ENCODE data around the gene VPS13D.

VPS13D gene

GRCh38 chr1:12229386-12229834 is 420 bp upstream of the VPS13D start:
- H3K9me3 ChIP-seq, result no peaks in the 10 kb centered on the region
- H3K36me3 ChIP-seq (replicated peaks), result peaks cover 8% of the 10 kb centered on the region
- no peaks in the 10 kb centered on the region for H3K27me3 ChIP-seq (ENCODE audit: low read depth)
- no peak for DNase-seq (ENCODE audit: low spot score in 2 of 2)
- peak overlapping the region; percentile 18 for H3K4me3 ChIP-seq
- peaks cover 3% of the 10 kb centered on the region for H3K4me1 ChIP-seq
- in situ Hi-C loops (cut with MboI; ENCODE audit: low sequenced_read_pairs), result no loop called here

- in situ Hi-C loops (cut with MboI; ENCODE audit: low sequenced_read_pairs), result no loop called here
- DNase-seq (ENCODE audit: low spot score in 2 of 2), result peak in 1 of 2 experiments; percentile 35
- no peaks in the 10 kb centered on the region for H3K9me3 ChIP-seq
- peaks cover 3% of the 10 kb centered on the region for H3K4me1 ChIP-seq
- no peaks in the 10 kb centered on the region for H3K27me3 ChIP-seq (ENCODE audit: low read depth)
- H3K36me3 ChIP-seq (replicated peaks), result peaks cover 15% of the 10 kb centered on the region
- peak overlapping the region; percentile 85 for H3K4me3 ChIP-seq
Observed at GRCh38 chr1:12230549-12231275, 882 bp downstream of the VPS13D start.

GRCh38 chr1:12231276-12231595 is 1.4 kb downstream of the VPS13D start:
- DNase-seq (ENCODE audit: low spot score in 2 of 2), result no peak
- no peaks in the 10 kb centered on the region for H3K9me3 ChIP-seq
- H3K36me3 ChIP-seq (replicated peaks), result peaks cover 15% of the 10 kb centered on the region
- in situ Hi-C loops (cut with MboI; ENCODE audit: low sequenced_read_pairs), result no loop called here
- H3K4me3 ChIP-seq, result peak overlapping the region; percentile 85
- peaks cover 3% of the 10 kb centered on the region for H3K4me1 ChIP-seq
- H3K27me3 ChIP-seq (ENCODE audit: low read depth), result no peaks in the 10 kb centered on the region

GRCh38 chr1:12232221-12232620 is 2.4 kb downstream of the VPS13D start:
- Histone ChIP-seq H3K36me3 (replicated peaks) (peaks cover 15% of the 10 kb centered on the region), H3K27me3 (ENCODE audit: low read depth) (no peaks in the 10 kb centered on the region), H3K9me3 (no peaks in the 10 kb centered on the region), H3K4me3 (no peak overlapping the region), H3K4me1 (peaks cover 3% of the 10 kb centered on the region)
- in situ Hi-C loops (cut with MboI; ENCODE audit: low sequenced_read_pairs), result no loop called here
- no peak for DNase-seq (ENCODE audit: low spot score in 2 of 2)

- no peaks in the 10 kb centered on the region for H3K27me3 ChIP-seq (ENCODE audit: low read depth)
- peaks cover 11% of the 10 kb centered on the region for H3K36me3 ChIP-seq (replicated peaks)
- H3K4me1 ChIP-seq, result peaks cover 6% of the 10 kb centered on the region
- H3K9me3 ChIP-seq, result no peaks in the 10 kb centered on the region
- in situ Hi-C loops (cut with MboI; ENCODE audit: low sequenced_read_pairs), result no loop called here
- no peak overlapping the region for H3K4me3 ChIP-seq
- DNase-seq (ENCODE audit: low spot score in 2 of 2), result peak in 1 of 2 experiments; percentile 27
Observed at GRCh38 chr1:12244078-12244477, 14.2 kb downstream of the VPS13D start.

- in situ Hi-C loops (cut with MboI; ENCODE audit: low sequenced_read_pairs), result no loop called here
Observed at GRCh38 chr1:12244585-12244984, 14.8 kb downstream of the VPS13D start.

GRCh38 chr1:12245116-12245515 is 15.3 kb downstream of the VPS13D start:
- in situ Hi-C loops (cut with MboI; ENCODE audit: low sequenced_read_pairs), result no loop called here
- peaks cover 19% of the 10 kb centered on the region for H3K36me3 ChIP-seq (replicated peaks)
- DNase-seq (ENCODE audit: low spot score in 2 of 2), result no peak

More at GRCh38 chr1:12244585-12244984, 14.8 kb downstream of the VPS13D start:
- H3K4me1 ChIP-seq, result peaks cover 9% of the 10 kb centered on the region
- no peaks in the 10 kb centered on the region for H3K9me3 ChIP-seq
- H3K4me3 ChIP-seq, result no peak overlapping the region
- DNase-seq (ENCODE audit: low spot score in 2 of 2), result no peak
- no peaks in the 10 kb centered on the region for H3K27me3 ChIP-seq (ENCODE audit: low read depth)
- H3K36me3 ChIP-seq (replicated peaks), result peaks cover 14% of the 10 kb centered on the region

GRCh38 chr1:12245733-12246132 is 15.9 kb downstream of the VPS13D start:
- H3K36me3 ChIP-seq (replicated peaks), result peaks cover 24% of the 10 kb centered on the region
- no peak overlapping the region for H3K4me3 ChIP-seq
- H3K27me3 ChIP-seq (ENCODE audit: low read depth), result no peaks in the 10 kb centered on the region
- no peaks in the 10 kb centered on the region for H3K9me3 ChIP-seq
- in situ Hi-C loops (cut with MboI; ENCODE audit: low sequenced_read_pairs), result no loop called here
- DNase-seq (ENCODE audit: low spot score in 2 of 2), result no peak
- H3K4me1 ChIP-seq, result peaks cover 11% of the 10 kb centered on the region

More at GRCh38 chr1:12245116-12245515, 15.3 kb downstream of the VPS13D start:
- no peaks in the 10 kb centered on the region for H3K9me3 ChIP-seq
- no peaks in the 10 kb centered on the region for H3K27me3 ChIP-seq (ENCODE audit: low read depth)
- no peak overlapping the region for H3K4me3 ChIP-seq
- H3K4me1 ChIP-seq, result peaks cover 11% of the 10 kb centered on the region

GRCh38 chr1:12246584-12246983 is 16.8 kb downstream of the VPS13D start:
- no peak for DNase-seq (ENCODE audit: low spot score in 2 of 2)
- no peaks in the 10 kb centered on the region for H3K27me3 ChIP-seq (ENCODE audit: low read depth)
- H3K4me1 ChIP-seq, result peaks cover 11% of the 10 kb centered on the region
- in situ Hi-C loops (cut with MboI; ENCODE audit: low sequenced_read_pairs), result no loop called here
- H3K9me3 ChIP-seq, result no peaks in the 10 kb centered on the region
- H3K36me3 ChIP-seq (replicated peaks), result peaks cover 28% of the 10 kb centered on the region
- H3K4me3 ChIP-seq, result no peak overlapping the region

- Histone ChIP-seq H3K36me3 (replicated peaks) (peaks cover 33% of the 10 kb centered on the region), H3K9me3 (no peaks in the 10 kb centered on the region), H3K4me1 (peaks cover 11% of the 10 kb centered on the region), H3K27me3 (ENCODE audit: low read depth) (no peaks in the 10 kb centered on the region), H3K4me3 (no peak overlapping the region)
- DNase-seq (ENCODE audit: low spot score in 2 of 2), result peak; percentile 53 to 86
- in situ Hi-C loops (cut with MboI; ENCODE audit: low sequenced_read_pairs), result no loop called here
Observed at GRCh38 chr1:12249181-12249580, 19.4 kb downstream of the VPS13D start.

GRCh38 chr1:12249748-12250147 is 19.9 kb downstream of the VPS13D start:
- peaks cover 29% of the 10 kb centered on the region for H3K36me3 ChIP-seq (replicated peaks)
- H3K9me3 ChIP-seq, result no peaks in the 10 kb centered on the region
- H3K27me3 ChIP-seq (ENCODE audit: low read depth), result no peaks in the 10 kb centered on the region
- no peak for DNase-seq (ENCODE audit: low spot score in 2 of 2)
- H3K4me1 ChIP-seq, result peaks cover 11% of the 10 kb centered on the region
- H3K4me3 ChIP-seq, result no peak overlapping the region
- in situ Hi-C loops (cut with MboI; ENCODE audit: low sequenced_read_pairs), result no loop called here

- Histone ChIP-seq H3K36me3 (replicated peaks) (peaks cover 29% of the 10 kb centered on the region), H3K4me1 (peaks cover 11% of the 10 kb centered on the region), H3K4me3 (no peak overlapping the region), H3K27me3 (ENCODE audit: low read depth) (no peaks in the 10 kb centered on the region), H3K9me3 (no peaks in the 10 kb centered on the region)
- in situ Hi-C loops (cut with MboI; ENCODE audit: low sequenced_read_pairs), result no loop called here
- DNase-seq (ENCODE audit: low spot score in 2 of 2), result no peak
Observed at GRCh38 chr1:12251442-12251841, 21.6 kb downstream of the VPS13D start.

- Histone ChIP-seq H3K4me3 (no peak overlapping the region), H3K4me1 (no peaks in the 10 kb centered on the region), H3K9me3 (no peaks in the 10 kb centered on the region), H3K27me3 (ENCODE audit: low read depth) (no peaks in the 10 kb centered on the region), H3K36me3 (replicated peaks) (peaks cover 38% of the 10 kb centered on the region)
- in situ Hi-C loops (cut with MboI; ENCODE audit: low sequenced_read_pairs), result no loop called here
- no peak for DNase-seq (ENCODE audit: low spot score in 2 of 2)
Observed at GRCh38 chr1:12255913-12256312, 26.1 kb downstream of the VPS13D start.

GRCh38 chr1:12258272-12258671 is 28.4 kb downstream of the VPS13D start:
- peaks cover 47% of the 10 kb centered on the region for H3K36me3 ChIP-seq (replicated peaks)
- in situ Hi-C loops (cut with MboI; ENCODE audit: low sequenced_read_pairs), result no loop called here

GRCh38 chr1:12269351-12269750 is 39.5 kb downstream of the VPS13D start:
- Histone ChIP-seq H3K36me3 (replicated peaks) (peaks cover 25% of the 10 kb centered on the region), H3K4me1 (no peaks in the 10 kb centered on the region), H3K4me3 (no peak overlapping the region), H3K9me3 (no peaks in the 10 kb centered on the region), H3K27me3 (ENCODE audit: low read depth) (no peaks in the 10 kb centered on the region)
- in situ Hi-C loops (cut with MboI; ENCODE audit: low sequenced_read_pairs), result no loop called here
- DNase-seq (ENCODE audit: low spot score in 2 of 2), result no peak

More at GRCh38 chr1:12258272-12258671, 28.4 kb downstream of the VPS13D start:
- H3K4me1 ChIP-seq, result no peaks in the 10 kb centered on the region
- no peak overlapping the region for H3K4me3 ChIP-seq
- no peaks in the 10 kb centered on the region for H3K27me3 ChIP-seq (ENCODE audit: low read depth)
- no peaks in the 10 kb centered on the region for H3K9me3 ChIP-seq
- no peak for DNase-seq (ENCODE audit: low spot score in 2 of 2)
